Measurements from ENCODE around the gene KAT2A.

DNA sequence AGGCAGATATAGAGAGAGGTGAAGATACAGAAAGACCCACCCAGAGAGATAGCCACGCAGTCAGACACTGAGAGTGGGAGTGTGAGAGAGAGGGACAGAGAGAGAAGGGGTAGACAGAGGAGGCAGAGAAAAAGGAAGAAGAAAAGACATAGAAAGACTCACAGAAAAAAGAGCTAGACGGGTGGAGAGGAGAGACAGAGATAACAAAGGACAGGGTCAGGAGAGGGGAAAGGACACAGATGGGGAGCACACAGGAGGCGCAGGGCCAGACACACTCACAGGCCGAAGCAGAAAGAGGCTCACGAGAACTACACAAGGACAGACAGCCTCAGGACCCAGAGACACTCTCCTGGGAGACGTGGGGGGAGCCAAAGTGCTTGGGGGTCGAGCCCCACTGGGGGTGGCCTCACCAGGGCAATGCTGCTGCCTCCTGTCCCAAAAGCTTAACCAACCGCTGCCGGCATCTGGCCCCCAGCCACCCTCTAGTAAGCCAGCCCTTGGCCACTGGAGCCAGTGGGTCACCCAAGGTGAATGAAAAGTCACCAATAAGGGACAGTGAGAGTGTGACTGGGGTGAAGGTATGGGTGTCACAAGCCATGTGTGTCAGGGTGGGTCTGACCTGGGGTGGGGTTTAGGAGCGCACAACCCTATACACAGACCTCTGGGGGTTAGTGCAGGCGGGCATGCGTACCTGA, 26.6 kb downstream of the KAT2A start:
- no peak for TF ChIP-seq KDM1A (IDR thresholded peaks at IDR 0.05)
- no peak for TF ChIP-seq NRF1 (conservative IDR thresholded peaks at IDR 0.05 in 1 of 2, IDR thresholded peaks at IDR 0.05 in 1 of 2)
- TF ChIP-seq POLR2A (conservative IDR thresholded peaks at IDR 0.05), result no peak
- no peak for TF ChIP-seq ZNF143 (CRISPR knock-in tag; IDR thresholded peaks at IDR 0.05)
- TF ChIP-seq ARNT (IDR thresholded peaks at IDR 0.05), result no peak
- TF ChIP-seq HMG20A (CRISPR knock-in tag; conservative IDR thresholded peaks at IDR 0.05), result no peak
